SH-SY5Y (cell line): Measurements from ENCODE around the gene GCK.

ENCODE experiments used
- GATA2 ChIP-seq: IDR thresholded peaks from 2 replicates; pipeline ENCODE4 v1.6.1; 2011; ENCODE audit warnings: mild to moderate bottlenecking, low read depth, low read length
- GATA3 ChIP-seq: IDR thresholded peaks from 2 replicates; pipeline ENCODE4 v1.6.1; 2011; ENCODE audit warnings: low read depth, mild to moderate bottlenecking, low read length, moderate library complexity

GCK gene

GRCh38 chr7:44141221-44141850 is 47.9 kb downstream of the GCK start, which contains the start of gene MYL7:
MYL7 (minus strand) TSS chr7:44141332; CDS start chr7:44141305, 27 bp downstream.
- TF ChIP-seq GATA3 (no peak), GATA2 (no peak)

- TF ChIP-seq GATA2 (no peak), GATA3 (no peak)
Observed at GRCh38 chr7:44140341-44140740, 48.9 kb downstream of the GCK start.

DNA sequence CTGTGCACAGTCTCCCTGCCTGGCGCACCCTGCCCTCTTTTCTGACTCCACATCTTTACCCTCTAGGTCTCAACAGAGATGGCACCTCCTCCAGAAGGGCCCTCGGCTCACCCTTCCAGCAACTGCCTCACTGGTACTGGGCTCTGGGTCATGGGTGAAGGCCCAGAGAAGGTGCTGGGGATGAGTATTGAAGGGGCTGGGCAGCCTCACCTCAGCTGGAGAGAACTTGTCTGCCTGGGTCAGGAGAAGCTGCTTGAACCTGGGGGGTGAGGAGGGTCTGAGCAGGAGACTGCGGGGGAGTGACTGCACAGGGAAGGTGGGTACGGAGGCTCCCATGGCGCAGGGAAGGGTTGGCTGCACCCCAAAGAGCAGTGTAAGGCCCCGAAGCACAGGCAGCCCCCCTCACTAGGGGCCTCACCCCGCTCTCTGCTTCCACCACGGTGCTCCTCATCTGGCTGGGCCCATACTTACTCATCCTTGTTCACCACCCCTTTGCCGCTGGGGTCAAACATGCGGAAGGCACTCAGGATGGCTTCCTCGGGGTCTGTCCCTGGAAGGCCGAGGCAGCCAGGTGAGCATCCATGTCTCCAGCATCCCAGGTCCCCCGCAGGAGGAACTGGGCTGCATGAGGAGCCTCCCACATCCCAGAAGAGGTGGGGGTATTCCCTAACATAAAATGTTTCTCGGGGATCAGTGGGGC is 49.8 kb downstream of the GCK start:
- TF ChIP-seq GATA2 (no peak), GATA3 (no peak)

GRCh38 chr7:44138698-44139097 is 50.5 kb downstream of the GCK start:
- no peak for TF ChIP-seq GATA2
- TF ChIP-seq GATA3, result no peak

DNA sequence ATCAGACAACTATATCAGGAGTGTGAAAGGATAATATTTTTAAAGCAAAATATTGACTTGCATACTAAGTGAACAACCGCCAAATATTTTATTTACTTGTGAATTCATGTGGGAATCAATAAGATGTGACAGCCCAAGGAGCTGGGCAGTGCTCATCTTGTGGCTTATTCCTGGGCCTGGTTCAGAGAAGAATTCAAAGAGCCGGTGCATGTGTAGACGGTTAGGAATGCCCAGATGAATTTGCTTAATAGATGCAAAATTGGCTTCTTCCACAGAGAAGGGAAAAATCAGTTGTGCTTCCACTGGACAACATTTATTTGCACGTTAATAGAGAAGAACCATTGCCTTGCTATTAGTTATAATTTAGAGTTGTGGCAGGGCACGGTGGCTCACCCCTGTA is 52.5 kb downstream of the GCK start:
- TF ChIP-seq GATA2 (no peak), GATA3 (no peak)

DNA sequence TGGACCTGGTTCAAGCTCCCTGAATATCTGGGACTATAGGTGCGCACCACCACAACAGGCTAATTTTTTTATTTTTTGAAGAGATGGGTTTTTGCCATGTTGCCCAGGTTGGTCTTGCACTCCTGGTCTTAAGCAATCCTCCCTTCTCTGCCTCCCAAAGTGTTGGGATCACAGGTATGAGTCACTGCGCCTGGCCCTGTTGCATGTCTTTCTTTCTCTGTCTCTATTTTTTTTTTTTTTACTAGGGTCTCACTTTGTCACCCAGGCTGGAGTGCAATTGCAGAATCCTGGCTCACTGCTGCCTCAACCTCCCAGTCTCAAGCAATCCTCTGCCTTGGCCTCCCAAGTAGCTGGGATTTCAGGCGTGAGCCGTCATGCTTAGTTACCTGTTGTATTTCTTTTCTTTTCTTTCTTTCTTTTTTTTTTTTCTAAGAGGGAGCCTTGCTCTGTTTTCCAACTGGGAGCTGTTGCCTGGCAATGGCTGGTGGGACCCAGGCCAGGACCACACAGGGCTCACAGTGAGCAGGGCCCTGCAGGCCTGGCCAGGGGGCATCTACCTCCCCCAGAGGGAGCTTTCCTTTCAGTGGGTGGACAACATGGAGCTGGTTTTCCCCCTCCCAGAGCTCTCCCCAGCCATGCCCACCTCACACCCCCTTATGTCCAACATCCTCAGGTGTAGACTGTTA is 54.2 kb downstream of the GCK start:
- TF ChIP-seq GATA3 (no peak), GATA2 (no peak)

- TF ChIP-seq GATA3, result no peak
Observed at GRCh38 chr7:44133295-44133694, 55.9 kb downstream of the GCK start.

GRCh38 chr7:44132039-44132438 is 57.2 kb downstream of the GCK start:
- TF ChIP-seq GATA3 (no peak), GATA2 (no peak)

- TF ChIP-seq GATA3 (no peak), GATA2 (no peak)
Observed at GRCh38 chr7:44131173-44132029, 57.8 kb downstream of the GCK start.

DNA sequence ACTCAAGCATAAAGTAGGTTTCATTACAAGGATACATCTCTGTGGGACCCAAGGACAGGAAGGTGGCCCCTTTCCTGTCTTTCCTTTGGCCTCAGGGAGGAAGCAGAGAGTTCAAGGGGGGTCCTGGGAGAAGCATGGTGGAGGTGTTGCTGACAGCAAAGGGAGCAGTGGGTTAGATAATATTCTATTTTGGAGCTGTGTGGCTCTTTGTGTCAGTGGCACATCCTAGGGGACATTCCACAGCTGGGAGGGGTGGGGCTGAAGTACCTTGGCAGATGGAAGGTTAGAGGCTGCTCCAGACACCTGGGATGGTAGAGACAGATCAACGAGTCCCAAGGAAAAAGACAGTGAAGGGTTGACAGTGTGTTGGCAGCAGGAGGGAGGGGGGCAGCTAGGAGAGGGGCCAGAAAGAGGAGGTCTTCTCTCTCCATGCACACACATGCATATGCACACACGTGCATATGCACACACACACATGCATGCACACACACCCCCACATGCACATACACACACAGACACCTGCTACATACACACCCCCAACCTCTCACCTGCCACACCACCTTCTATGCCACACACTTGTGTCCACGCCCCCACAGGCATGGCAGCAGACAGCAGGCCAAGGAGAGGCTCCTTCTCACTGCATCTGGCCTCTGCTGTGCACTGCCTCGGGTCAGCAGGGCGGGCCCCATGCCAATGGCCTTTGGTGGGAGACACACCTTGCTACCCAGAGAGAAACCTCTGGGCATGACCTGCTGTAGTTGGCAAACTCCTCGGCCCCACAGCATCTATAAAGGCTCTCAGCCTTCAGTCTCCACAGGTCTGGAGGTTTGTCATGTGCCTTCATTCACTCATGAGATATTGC is 60.3 kb downstream of the GCK start:
- TF ChIP-seq GATA3 (no peak), GATA2 (no peak)

- TF ChIP-seq GATA2, result no peak
- no peak for TF ChIP-seq GATA3
Observed at GRCh38 chr7:44127161-44127560, 62.1 kb downstream of the GCK start.

- TF ChIP-seq GATA2 (no peak), GATA3 (no peak)
Observed at GRCh38 chr7:44124822-44125202, 64.4 kb downstream of the GCK start.

DNA sequence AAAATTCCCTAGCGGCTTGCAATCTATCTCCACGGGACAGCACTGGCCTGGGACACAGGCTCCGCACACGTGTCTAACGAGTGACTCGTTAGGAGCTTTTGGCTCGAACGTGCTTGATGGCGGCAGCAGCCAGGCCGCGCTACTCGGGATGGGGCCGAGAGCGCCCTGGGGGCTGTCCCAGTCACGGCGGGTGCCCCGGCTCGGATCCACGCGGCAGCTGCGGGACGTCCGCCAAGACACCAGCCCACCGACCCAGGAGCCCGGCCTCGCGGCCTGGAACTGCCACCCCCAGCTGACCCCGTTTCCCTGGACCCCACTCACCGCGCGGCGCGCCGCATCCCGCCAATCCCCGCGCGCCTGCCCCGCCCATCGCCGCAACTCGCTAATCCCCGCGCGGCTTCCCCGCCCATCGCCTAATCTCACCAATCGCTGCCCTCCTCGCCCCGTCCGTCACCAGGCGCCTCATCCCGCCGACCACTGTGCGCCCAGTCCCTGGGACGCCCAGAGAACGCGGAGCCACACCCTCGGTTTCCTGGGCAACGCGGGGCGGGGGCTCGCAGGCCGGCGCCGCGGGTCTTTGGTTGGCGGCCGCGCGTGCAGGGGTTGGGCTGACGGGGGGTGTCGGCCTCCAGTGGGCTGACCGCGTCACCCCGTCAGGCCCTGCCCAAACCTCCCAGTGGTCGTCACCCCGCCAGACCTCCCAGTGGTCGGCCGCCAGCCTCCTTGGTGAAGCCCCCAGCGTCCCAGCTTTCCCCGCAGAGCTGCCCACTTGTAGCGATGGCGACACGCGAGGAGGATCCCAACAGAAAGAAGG is 65.8 kb downstream of the GCK start, which contains the start of gene POLD2:
Gene POLD2 (minus strand): TSS at position 359 of the 814 bp plus-strand sequence. CDS start 1,495 bp downstream, outside the sequence.
- TF ChIP-seq GATA3 (no peak), GATA2 (0 out of 2 replicates have a peak, but pooled peaks have one; percentile 6)

DNA sequence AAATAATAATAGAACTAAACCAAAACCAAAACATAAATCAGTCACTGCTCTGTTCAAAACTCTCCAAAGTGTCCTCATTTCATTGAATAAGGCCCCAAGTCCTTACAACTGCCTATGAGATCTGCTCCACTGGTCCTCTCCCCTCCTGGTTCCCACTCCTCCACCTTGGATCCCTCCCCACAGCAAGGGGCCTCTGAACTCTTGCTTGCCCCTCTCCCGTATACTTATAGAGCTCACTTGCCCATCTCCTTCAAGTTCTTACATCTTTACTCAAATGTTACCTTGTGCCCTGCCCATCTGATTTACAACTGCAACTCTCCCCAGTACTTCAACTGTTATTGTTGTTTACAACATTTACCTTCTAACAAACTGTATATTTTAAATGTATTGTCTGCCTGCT is 66.7 kb downstream of the GCK start:
- TF ChIP-seq GATA2 (no peak), GATA3 (no peak)
